H54 (cell line): ENCODE measurements around the gene ABCB8.
"Not testable (repeated sequence)": the region's sequence is repeated elsewhere in the genome, so short reads cannot be mapped to it uniquely, and the experiment has no call there.

Experiments
- DNase-seq: peaks from one replicate; pipeline ENCODE4 v3.0.0; 2011; ENCODE audit warnings: low spot score, mixed read lengths; ENCODE audit not compliant: insufficient read length
- FAIRE-seq: peaks from 3 replicates; lab custom pipeline; 2011; peaks lifted over from hg19 to GRCh38; lab: Jason Lieb, UNC
- POLR2A ChIP-seq: IDR thresholded peaks from 2 replicates; pipeline ENCODE4 v1.6.1; 2011; ENCODE audit warnings: low read depth, mild to moderate bottlenecking, low read length

The ABCB8 gene

DNA sequence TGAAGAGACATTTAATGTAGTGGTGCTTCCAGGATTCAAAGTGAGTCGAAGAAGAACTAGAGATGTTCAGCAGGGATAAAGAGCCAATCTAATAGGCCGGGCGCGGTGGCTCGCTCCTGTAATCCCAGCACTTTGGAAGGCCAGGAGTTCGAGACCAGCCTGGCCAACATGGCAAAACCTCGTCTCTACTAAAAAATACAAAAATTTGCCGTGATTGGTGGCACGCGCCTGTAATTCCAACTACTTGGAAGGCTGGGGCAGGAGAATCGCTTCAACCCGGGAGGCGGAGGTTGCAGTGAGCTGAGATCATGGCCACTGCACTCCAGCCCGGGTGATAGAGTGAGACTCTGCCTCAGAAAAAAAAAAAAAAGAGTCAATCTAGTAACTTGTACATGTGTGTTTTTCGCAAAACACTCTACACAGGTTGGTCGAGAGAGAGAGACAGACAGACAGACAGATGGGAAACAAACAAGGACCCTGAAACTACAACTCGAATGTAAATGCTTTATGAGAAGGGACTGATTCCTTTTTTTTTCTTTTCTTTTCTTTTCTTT, 775 bp downstream of the ABCB8 start:
- no peak for TF ChIP-seq POLR2A
- DNase-seq: no peak
- FAIRE-seq: no peak

DNA sequence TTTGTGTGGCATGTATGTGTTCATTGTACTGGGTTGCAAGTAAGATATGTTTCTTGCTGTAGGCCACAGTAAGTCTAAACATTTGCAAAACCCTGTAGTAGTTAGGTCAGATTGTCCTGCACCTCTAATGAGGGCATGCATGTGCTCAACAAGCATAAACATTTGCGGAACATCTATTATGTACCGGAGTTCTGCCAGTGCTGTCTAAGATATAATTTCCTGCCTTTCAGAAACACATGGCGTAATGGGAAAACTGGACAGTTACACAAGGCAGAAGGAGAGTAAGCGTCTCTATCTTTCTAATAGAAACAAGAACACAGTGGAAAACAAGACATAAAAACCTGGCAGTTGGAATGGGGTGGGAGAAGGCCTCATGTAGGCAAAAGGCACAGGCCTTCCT, 2.8 kb downstream of the ABCB8 start:
- DNase-seq (no peak), FAIRE-seq (no peak)
- no peak for TF ChIP-seq POLR2A

DNA sequence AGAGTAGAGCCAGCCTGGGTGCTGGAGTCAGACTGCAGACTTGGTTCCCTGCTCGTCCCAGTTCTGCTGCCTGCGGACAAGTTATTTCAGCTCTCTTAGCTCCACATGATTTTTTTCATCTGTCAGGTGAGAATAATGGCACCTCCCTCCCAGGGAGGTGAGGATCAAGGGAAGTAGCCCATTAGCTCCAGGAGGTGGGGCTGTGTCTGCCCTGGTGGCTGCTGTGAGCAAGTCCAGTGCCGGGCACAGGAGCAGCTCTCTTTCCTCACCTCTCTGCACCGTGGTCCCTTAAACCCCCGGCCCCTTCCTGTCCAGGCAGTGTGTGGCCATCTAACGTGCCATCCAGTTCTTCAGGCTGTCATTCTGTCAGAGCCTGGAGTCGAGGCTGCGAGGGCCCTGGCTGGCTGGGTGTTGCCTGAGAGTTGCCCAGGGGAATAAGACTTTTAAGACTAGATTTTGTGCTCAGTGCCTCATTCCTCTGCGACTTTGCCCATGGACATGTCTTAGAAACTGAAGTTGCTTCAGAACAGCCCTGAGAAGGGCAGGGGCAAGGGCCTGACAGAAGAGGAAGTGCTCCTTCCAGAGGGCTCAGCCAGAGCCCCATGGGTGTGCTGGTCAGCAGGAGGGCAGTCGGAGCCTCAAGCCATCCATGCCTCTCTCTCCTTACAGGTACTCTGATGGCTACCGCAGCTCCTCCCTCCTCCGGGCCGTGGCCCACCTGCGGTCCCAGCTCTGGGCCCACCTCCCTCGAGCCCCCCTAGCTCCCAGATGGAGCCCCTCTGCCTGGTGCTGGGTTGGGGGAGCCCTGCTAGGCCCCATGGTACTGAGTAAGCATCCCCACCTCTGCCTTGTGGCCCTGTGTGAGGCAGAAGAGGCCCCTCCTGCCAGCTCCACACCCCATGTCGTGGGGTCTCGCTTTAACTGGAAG, 5.0 kb downstream of the ABCB8 start:
- DNase-seq: no peak
- TF ChIP-seq POLR2A: no peak
- FAIRE-seq: no peak

- DNase-seq: no peak
- no peak for TF ChIP-seq POLR2A
- FAIRE-seq: no peak
Observed at GRCh38 chr7:151033864-151034249, 5.6 kb downstream of the ABCB8 start.

- no peak for DNase-seq
- no peak for FAIRE-seq
- TF ChIP-seq POLR2A: no peak
Observed at GRCh38 chr7:151034312-151035025, 6.2 kb downstream of the ABCB8 start.

GRCh38 chr7:151035026-151035717, 6.9 kb downstream of the ABCB8 start:
- TF ChIP-seq POLR2A: no peak
- no peak for DNase-seq
- FAIRE-seq: no peak

- no peak for FAIRE-seq
- no peak for TF ChIP-seq POLR2A
- no peak for DNase-seq
Observed at GRCh38 chr7:151035902-151036301, 7.7 kb downstream of the ABCB8 start.

GRCh38 chr7:151038951-151039849, 10.9 kb downstream of the ABCB8 start:
- DNase-seq (peak; percentile 99), FAIRE-seq (peak; percentile 55)

GRCh38 chr7:151039850-151040548, 11.7 kb downstream of the ABCB8 start:
- TF ChIP-seq POLR2A: no peak
- no peak for FAIRE-seq
- no peak for DNase-seq

More at GRCh38 chr7:151038951-151039849, 10.9 kb downstream of the ABCB8 start:
- TF ChIP-seq POLR2A: peak; percentile 81

GRCh38 chr7:151040616-151041375, 12.5 kb downstream of the ABCB8 start:
- FAIRE-seq (no peak), DNase-seq (no peak)
- no peak for TF ChIP-seq POLR2A

DNA sequence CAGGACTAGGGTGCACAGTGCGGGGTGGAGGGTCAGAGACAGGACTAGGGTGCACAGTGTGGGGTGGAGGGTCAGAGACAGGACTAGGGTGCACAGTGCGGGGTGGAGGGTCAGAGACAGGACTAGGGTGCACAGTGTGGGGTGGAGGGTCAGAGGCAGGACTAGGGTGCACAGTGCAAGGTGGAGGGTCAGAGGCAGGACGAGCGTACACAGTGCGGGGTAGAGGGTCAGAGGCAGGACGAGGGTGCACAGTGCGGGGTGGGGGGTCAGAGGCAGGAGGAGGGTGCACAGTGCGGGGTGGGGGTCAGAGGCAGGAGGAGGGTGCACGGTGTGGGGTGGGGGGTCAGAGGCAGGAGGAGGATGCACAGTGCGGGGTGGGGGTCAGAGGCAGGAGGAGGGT, 15.2 kb downstream of the ABCB8 start:
- not testable (repeated sequence) for DNase-seq, FAIRE-seq
